Chondrocyte (in vitro differentiated cells): ENCODE results near the gene NEDD4L. TPM values are rescaled to one million over a fixed set of nuclear protein-coding genes. Genes with fewer than 3 reads are reported as not detected.

Experiments
- DNase-seq: peaks from one replicate; pipeline ENCODE4 v3.0.0; 2021; ENCODE audit warnings: mixed read lengths, low spot score
- H3K27ac Mint-ChIP-seq: one replicate; pipeline ENCODE4 v1.8.0; 2021; ENCODE audit warnings: mild to moderate bottlenecking, moderate library complexity, mixed read lengths; ENCODE audit not compliant: unreplicated experiment
- H3K27me3 Mint-ChIP-seq: 2 replicates; pipeline ENCODE4 v1.8.0; 2021; ENCODE audit warnings: low read depth, mixed read lengths
- H3K36me3 Mint-ChIP-seq: 2 replicates; pipeline ENCODE4 v1.8.0; 2021; ENCODE audit warnings: low read depth, mixed read lengths
- H3K4me1 Mint-ChIP-seq: 2 replicates; pipeline ENCODE4 v1.8.0; 2021; ENCODE audit warnings: low read depth, mild to moderate bottlenecking, mixed read lengths
- H3K4me3 Mint-ChIP-seq: one replicate; pipeline ENCODE4 v1.8.0; 2021; ENCODE audit warnings: mild to moderate bottlenecking, moderate library complexity, mixed read lengths; ENCODE audit not compliant: unreplicated experiment
- H3K9me3 Mint-ChIP-seq: 2 replicates; pipeline ENCODE4 v1.8.0; 2021; ENCODE audit warnings: low read depth, mixed read lengths
- total RNA-seq: library from RNA; stranded (reverse); gene quantifications from 3 replicates; pipeline ENCODE4 v1.2.1, GENCODE V29; 2021
- TF ChIP-seq, protein P1 (sequence below): fragments of 200-600 bp; sonication (generic); IDR thresholded peaks from 2 replicates; pipeline ENCODE4 v1.5.0; 2021; ENCODE audit warnings: antibody characterized with exemption, mild to moderate bottlenecking, moderate library complexity

Gene NEDD4L
- total RNA-seq, 1 donor from 2014 or later, result 25.8 TPM

DNA sequence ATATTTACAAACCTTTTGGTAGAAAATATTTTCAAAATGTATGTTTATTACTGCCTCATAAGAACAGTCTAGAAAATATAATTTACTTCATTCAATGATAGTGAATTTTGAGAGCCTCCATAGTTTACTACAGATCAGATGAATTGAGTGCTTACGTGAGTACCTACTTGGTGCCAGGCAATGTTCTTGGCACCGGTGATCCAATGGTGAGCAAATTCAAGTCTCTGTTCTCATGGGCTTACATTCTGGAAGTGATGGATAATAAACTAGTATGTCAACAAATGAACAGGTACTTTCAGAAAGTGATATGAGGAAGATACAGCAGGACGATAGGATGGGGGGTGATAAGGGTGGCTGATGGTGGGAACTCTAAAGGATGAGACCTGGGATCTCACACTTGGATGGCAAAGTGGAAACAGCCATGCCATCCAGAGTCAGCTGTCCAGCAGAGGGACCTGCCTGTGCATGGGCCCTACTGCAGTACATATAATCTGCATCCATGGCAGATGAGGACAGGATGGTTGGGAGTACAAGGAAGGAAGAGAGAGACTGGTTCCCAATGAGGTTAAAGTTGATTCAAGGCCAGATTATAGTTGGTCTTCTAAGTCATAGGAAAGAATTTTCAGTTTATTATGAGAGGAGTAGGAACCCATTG is 277.0 kb downstream of the NEDD4L start:
- no peak for DNase-seq
- TF ChIP-seq, protein P1, sequence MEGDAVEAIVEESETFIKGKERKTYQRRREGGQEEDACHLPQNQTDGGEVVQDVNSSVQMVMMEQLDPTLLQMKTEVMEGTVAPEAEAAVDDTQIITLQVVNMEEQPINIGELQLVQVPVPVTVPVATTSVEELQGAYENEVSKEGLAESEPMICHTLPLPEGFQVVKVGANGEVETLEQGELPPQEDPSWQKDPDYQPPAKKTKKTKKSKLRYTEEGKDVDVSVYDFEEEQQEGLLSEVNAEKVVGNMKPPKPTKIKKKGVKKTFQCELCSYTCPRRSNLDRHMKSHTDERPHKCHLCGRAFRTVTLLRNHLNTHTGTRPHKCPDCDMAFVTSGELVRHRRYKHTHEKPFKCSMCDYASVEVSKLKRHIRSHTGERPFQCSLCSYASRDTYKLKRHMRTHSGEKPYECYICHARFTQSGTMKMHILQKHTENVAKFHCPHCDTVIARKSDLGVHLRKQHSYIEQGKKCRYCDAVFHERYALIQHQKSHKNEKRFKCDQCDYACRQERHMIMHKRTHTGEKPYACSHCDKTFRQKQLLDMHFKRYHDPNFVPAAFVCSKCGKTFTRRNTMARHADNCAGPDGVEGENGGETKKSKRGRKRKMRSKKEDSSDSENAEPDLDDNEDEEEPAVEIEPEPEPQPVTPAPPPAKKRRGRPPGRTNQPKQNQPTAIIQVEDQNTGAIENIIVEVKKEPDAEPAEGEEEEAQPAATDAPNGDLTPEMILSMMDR, result peak; percentile 7
- peaks cover 30% of the 10 kb centered on the region for H3K4me1 Mint-ChIP-seq
- H3K36me3 Mint-ChIP-seq, result peaks cover 3% of the 10 kb centered on the region
- H3K9me3 Mint-ChIP-seq, result no peaks in the 10 kb centered on the region
- H3K27me3 Mint-ChIP-seq, result no peaks in the 10 kb centered on the region
- no peak overlapping the region for H3K27ac Mint-ChIP-seq
- H3K4me3 Mint-ChIP-seq, result no peak overlapping the region

DNA sequence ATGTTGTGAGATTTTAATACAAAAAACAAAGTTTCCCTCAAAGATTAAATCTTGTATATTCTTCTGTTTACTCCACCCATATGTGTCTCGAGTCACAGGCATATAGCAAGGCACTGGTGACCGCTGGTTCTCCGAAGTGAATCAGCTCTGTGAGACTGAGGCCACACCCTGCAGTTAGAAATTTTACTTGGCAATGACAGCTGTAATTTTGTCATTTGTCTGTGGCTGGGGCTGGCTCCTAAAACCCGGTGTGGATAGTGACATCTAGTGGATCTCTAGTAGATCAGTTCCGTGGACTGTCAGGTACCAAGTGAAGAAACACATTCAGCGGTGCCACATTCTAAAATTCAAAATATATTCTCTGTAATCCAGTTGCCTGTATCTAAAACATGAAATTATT is 278.0 kb downstream of the NEDD4L start:
- H3K4me1 Mint-ChIP-seq, result peaks cover 20% of the 10 kb centered on the region
- no peak for DNase-seq
- peak overlapping the region; percentile 44 for H3K4me3 Mint-ChIP-seq
- no peaks in the 10 kb centered on the region for H3K27me3 Mint-ChIP-seq
- H3K27ac Mint-ChIP-seq, result peak overlapping the region; percentile 81
- H3K36me3 Mint-ChIP-seq, result peaks cover 3% of the 10 kb centered on the region
- no peaks in the 10 kb centered on the region for H3K9me3 Mint-ChIP-seq
- TF ChIP-seq, protein P1, result peak; percentile 85

DNA sequence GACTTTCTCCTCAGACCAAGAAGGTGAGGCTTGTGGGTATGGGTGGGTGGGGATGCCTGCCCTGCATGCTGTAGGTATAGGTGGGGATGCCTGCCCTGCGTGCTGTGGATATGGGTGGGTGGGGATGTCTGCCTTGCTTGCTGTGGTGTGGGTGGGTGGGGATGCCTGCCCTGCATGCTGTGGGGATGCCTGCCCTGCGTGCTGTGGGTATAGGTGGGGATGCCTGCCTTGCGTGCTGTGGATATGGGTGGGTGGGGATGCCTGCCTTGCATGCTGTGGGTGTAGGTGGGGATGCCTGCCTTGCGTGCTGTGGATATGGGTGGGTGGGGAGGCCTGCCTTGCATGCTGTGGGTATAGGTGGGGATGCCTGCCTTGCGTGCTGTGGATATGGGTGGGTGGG is 278.4 kb downstream of the NEDD4L start:
- no peak for DNase-seq
- Mint-ChIP-seq H3K27ac (no peak overlapping the region), H3K4me3 (no peak overlapping the region), H3K9me3 (no peaks in the 10 kb centered on the region), H3K27me3 (no peaks in the 10 kb centered on the region), H3K36me3 (peaks cover 3% of the 10 kb centered on the region), H3K4me1 (peaks cover 15% of the 10 kb centered on the region)
- TF ChIP-seq, protein P1, result no peak

DNA sequence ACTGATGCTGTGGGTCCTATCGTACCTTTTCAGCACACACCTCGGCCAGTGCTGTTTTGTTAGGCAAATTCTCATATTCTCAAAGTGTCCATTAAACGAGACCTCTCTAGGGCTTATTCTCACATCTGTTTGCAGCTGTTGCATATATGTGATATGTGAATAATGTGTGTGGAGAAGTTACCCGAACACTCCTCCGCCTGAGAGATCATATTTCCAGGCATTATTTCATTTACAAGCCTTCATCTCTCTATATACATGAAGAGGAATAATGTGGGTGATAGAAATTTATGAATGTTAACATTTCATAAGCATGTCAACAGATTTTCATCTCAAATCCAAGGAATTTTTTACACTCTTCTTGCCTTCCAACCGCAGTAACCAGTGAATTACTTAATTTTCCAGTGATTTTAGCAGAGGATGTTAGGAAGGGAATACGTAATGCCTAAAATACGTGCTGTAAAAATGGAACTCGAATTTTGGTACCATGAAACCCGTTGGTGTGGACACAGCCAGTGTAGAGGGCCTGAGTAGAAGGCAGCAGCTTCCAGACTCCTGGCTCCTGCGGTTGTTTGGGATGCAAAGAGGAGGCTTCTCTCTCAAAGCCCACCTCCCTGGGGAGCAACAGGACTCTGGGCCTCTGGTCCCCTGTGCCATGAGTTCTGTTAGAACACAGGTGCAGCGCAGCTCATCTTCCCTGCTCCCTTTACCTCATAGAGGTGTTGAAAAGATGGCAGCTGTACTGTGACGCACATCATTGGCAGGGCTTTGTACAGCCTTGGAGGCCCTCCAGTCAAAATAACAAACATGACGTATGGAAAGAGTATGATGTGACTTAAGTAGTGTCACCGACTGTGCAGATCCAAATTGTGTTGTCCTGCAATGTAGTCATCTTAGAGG is 280.1 kb downstream of the NEDD4L start:
- no peak overlapping the region for H3K27ac Mint-ChIP-seq
- TF ChIP-seq, protein P1, result no peak
- peaks cover 14% of the 10 kb centered on the region for H3K4me1 Mint-ChIP-seq
- H3K4me3 Mint-ChIP-seq, result no peak overlapping the region
- no peaks in the 10 kb centered on the region for H3K9me3 Mint-ChIP-seq
- no peaks in the 10 kb centered on the region for H3K36me3 Mint-ChIP-seq
- no peaks in the 10 kb centered on the region for H3K27me3 Mint-ChIP-seq
- no peak for DNase-seq

DNA sequence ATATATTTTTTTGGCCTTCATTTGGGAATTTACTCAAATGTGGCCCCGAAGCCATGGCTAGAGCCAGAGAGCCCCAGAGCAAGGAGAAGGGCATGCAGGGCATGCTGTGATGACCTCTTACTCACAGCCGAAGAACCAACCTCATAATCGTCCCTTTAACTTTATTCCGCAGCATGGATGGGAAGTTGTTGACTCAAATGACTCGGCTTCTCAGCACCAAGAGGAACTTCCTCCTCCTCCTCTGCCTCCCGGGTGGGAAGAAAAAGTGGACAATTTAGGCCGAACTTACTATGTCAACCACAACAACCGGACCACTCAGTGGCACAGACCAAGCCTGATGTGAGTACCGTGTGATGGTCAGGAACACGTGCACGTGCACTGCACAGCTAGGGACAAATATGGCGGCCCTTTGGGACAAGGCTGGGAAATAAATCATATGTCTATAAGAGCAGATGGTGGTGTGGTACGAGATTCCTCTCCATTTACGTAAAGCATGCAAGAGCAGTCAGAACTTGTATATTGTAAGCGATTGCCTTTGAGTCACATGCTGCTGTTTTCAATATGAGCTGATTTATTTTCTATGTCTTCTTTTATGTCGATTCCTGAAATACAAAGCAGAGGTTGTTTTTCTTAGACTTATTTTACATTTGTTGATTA is 280.9 kb downstream of the NEDD4L start:
- H3K4me3 Mint-ChIP-seq, result no peak overlapping the region
- no peaks in the 10 kb centered on the region for H3K27me3 Mint-ChIP-seq
- H3K4me1 Mint-ChIP-seq, result peaks cover 14% of the 10 kb centered on the region
- H3K36me3 Mint-ChIP-seq, result no peaks in the 10 kb centered on the region
- no peak for DNase-seq
- H3K9me3 Mint-ChIP-seq, result no peaks in the 10 kb centered on the region
- TF ChIP-seq, protein P1, result no peak
- no peak overlapping the region for H3K27ac Mint-ChIP-seq
